IMR-90 (cell line): Measurements from ENCODE around the gene GDPD5.

Experiments used
- CHD1 ChIP-seq: IDR thresholded peaks from 2 replicates; pipeline ENCODE4 v1.6.1; 2012; ENCODE audit warnings: low read depth, low read length, improper control_type of control experiment
- CTCF ChIP-seq: conservative IDR thresholded peaks from 2 replicates; pipeline ENCODE4 v1.5.1; 2012; ENCODE audit warnings: mild to moderate bottlenecking, low read depth, low read length, improper control_type of control experiment
- ELK1 ChIP-seq: fragments of 150-350 bp; IDR thresholded peaks from 2 replicates; pipeline ENCODE4 v1.6.1; 2016; ENCODE audit warnings: low read depth, mild to moderate bottlenecking, low read length, moderate library complexity, borderline replicate concordance
- POLR2A ChIP-seq: IDR thresholded peaks from 2 replicates; pipeline ENCODE4 v1.6.1; 2012; ENCODE audit warnings: mild to moderate bottlenecking, low read depth, low read length
- RFX5 ChIP-seq: IDR thresholded peaks from 2 replicates; pipeline ENCODE4 v1.8.0; 2012; ENCODE audit warnings: low read depth, mild to moderate bottlenecking, low read length, moderate library complexity

- no peak for TF ChIP-seq RFX5
- no peak for TF ChIP-seq CTCF
- TF ChIP-seq CHD1: no peak
- no peak for TF ChIP-seq POLR2A
- no peak for TF ChIP-seq ELK1
These were observed 2.6 kb downstream of the GDPD5 start for GRCh38 chr11:75523189-75523588.
